ENCODE results near the gene ZNF500. TPM values are rescaled to one million over a fixed set of nuclear protein-coding genes. Genes with fewer than 3 reads are reported as not detected.

Gene ZNF500
- total and polyA plus RNA-seq, 2 donors (not counting 1 experiment from before 2014, with no cell fraction given): 12.0 to 26.5 TPM

DNA sequence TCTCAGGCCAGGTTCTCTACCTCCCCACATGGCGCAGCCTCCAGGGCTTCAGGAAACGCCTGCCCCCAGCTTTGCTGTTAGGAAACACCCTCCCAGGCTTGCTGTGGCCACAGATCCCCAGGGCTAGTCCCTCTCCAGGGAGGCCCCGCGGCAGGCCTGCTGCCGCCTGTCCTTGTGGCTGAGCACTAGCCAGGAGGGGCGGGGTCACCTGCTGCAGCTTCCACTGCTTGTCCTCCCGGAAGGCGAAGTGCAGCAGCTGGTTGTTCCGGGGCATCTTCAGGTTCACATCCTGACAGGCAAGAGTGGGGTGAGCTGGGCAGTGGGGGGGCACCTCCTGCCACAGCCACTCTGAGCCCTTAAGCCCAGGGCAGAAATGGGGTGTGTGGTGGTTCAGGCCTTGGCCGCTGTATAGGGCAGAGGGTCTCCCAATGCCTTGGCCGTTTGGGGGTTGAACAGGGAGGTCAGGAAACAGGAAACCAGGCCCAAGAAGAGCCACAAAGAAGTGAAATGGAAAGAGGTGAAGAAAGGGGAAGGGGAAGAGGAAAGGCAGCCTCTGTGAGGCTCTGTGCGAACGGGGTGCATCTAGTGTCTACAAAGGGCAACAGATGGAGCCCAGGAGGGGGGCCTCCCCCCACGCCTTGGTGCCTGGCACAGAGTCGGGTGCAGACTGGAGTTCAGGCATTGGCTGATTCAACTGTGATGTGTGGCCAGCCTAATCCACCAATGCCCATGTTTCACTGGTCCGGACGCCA, 33.5 kb upstream of the ZNF500 start:
- CTCF ChIA-PET: no interaction called here
- 19% methylated on average over 15 of the region's 17 CpGs for WGBS (ENCODE audit: insufficient coverage)

More for the DNA sequence above, 33.5 kb upstream of the ZNF500 start:
- H4K20me1 ChIP-seq (ENCODE audit: control insufficient read depth, insufficient read depth, low read length, poor library complexity, severe bottlenecking): no peaks in the 10 kb centered on the region
- H3K4me3 Mint-ChIP-seq: peak overlapping the region; percentile 88
- peaks cover 0 to 12% of the 10 kb centered on the region in 2 experiments for H3K36me3 ChIP-seq (replicated peaks in 1 of 2; ENCODE audit: control extremely low read depth in 1 of 2, control insufficient read depth in 1 of 2, extremely low read depth in 1 of 2, insufficient read depth in 2 of 2, low read length in 1 of 2)
- no peaks in the 10 kb centered on the region for H3K27me3 ChIP-seq (replicated peaks in 1 of 4; ENCODE audit: control extremely low read depth in 1 of 4, control insufficient read depth in 3 of 4, insufficient read depth in 4 of 4, low read length in 3 of 4)
- H3K4me1 Mint-ChIP-seq: peaks cover 21% of the 10 kb centered on the region
- H3K79me2 ChIP-seq (ENCODE audit: control insufficient read depth, insufficient read depth, low read length): no peaks in the 10 kb centered on the region
- DNase-seq (peak; percentile 46), ATAC-seq (ENCODE audit: low read depth) (no peak)
- POLR2A ChIA-PET: no interaction called here
- peak overlapping the region in 1 of 5 experiments; percentile 4 for H3K4me3 ChIP-seq (ENCODE audit: control extremely low read depth in 1 of 5, extremely low read depth in 1 of 5, insufficient read depth in 1 of 5, low read depth in 2 of 5, low read length in 4 of 5)
- H3K9me3 Mint-ChIP-seq (ENCODE audit: insufficient read depth): no peaks in the 10 kb centered on the region
- peak overlapping the region; percentile 23 for H3K9ac ChIP-seq (ENCODE audit: low read length)
- no peak for TF ChIP-seq EZH2 (IDR thresholded peaks at IDR 0.05; ENCODE audit: borderline replicate concordance, insufficient read depth, low read depth, low read length, poor library complexity, severe bottlenecking)
- TF ChIP-seq, protein P1, sequence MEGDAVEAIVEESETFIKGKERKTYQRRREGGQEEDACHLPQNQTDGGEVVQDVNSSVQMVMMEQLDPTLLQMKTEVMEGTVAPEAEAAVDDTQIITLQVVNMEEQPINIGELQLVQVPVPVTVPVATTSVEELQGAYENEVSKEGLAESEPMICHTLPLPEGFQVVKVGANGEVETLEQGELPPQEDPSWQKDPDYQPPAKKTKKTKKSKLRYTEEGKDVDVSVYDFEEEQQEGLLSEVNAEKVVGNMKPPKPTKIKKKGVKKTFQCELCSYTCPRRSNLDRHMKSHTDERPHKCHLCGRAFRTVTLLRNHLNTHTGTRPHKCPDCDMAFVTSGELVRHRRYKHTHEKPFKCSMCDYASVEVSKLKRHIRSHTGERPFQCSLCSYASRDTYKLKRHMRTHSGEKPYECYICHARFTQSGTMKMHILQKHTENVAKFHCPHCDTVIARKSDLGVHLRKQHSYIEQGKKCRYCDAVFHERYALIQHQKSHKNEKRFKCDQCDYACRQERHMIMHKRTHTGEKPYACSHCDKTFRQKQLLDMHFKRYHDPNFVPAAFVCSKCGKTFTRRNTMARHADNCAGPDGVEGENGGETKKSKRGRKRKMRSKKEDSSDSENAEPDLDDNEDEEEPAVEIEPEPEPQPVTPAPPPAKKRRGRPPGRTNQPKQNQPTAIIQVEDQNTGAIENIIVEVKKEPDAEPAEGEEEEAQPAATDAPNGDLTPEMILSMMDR (IDR thresholded peaks at IDR 0.05): no peak
- H3K4me2 ChIP-seq (replicated peaks; ENCODE audit: low read depth, low read length, poor library complexity, severe bottlenecking): peak overlapping the region; percentile 93
- peak overlapping the region; percentile 54 for H3K27ac Mint-ChIP-seq
- peaks cover 26 to 27% of the 10 kb centered on the region in 2 donors for H3K4me1 ChIP-seq (ENCODE audit: control insufficient read depth in 2 of 2, insufficient read depth in 2 of 2, low read length in 2 of 2)
- H3K27me3 Mint-ChIP-seq: no peaks in the 10 kb centered on the region
- H3K9me3 ChIP-seq (ENCODE audit: control extremely low read depth in 1 of 3, control insufficient read depth in 2 of 3, insufficient read depth in 1 of 3, low read length in 2 of 3): no peaks in the 10 kb centered on the region
- peak overlapping the region; percentile 79 for H2AFZ ChIP-seq (ENCODE audit: insufficient read depth, low read depth, low read length, poor library complexity, severe bottlenecking)
- H3K27ac ChIP-seq (ENCODE audit: low read length in 2 of 2): peak overlapping the region in 1 of 2 donors; percentile 88
- intact Hi-C loops (cut with micrococcal nuclease): loop anchor here (5.0 kb wide), 1 partner anchor 272 kb away; the partner anchor contains the start of gene ALG1

Data from B cell (primary cell).